Caki2 (cell line): Measurements from ENCODE around the gene CDC5L. TPM values are rescaled to one million over a fixed set of nuclear protein-coding genes. Genes with fewer than 3 reads are reported as not detected.
A peak's percentile ranks its signal among the peaks of the same experiment; 100 is the strongest.
"Not testable (repeated sequence)": the region's sequence is repeated elsewhere in the genome, so short reads cannot be mapped to it uniquely, and the experiment has no call there.

Source experiments
- DNase-seq: peaks from one replicate; pipeline ENCODE4 v3.0.0-alpha.2; 2015; ENCODE audit warnings: low read depth
- in situ Hi-C: cut with HindIII; loops from 2 replicates; pipeline ENCODE4 v1.10.0; 2016; ENCODE audit warnings: low sequenced_read_pairs, low pct_unique_long_range_greater_than_20kb, mixed read lengths
- total RNA-seq: library from RNA; depleted of rRNA; stranded (reverse); fragments of >200 nt; shearing (Covaris generic); gene quantifications from 2 replicates; pipeline ENCODE4 v1.2.3, GENCODE V29; 2014; ENCODE audit warnings: low replicate concordance; rRNA removed

The CDC5L gene
- 12.2 and 19.9 TPM in 2 replicates for total RNA-seq

DNA sequence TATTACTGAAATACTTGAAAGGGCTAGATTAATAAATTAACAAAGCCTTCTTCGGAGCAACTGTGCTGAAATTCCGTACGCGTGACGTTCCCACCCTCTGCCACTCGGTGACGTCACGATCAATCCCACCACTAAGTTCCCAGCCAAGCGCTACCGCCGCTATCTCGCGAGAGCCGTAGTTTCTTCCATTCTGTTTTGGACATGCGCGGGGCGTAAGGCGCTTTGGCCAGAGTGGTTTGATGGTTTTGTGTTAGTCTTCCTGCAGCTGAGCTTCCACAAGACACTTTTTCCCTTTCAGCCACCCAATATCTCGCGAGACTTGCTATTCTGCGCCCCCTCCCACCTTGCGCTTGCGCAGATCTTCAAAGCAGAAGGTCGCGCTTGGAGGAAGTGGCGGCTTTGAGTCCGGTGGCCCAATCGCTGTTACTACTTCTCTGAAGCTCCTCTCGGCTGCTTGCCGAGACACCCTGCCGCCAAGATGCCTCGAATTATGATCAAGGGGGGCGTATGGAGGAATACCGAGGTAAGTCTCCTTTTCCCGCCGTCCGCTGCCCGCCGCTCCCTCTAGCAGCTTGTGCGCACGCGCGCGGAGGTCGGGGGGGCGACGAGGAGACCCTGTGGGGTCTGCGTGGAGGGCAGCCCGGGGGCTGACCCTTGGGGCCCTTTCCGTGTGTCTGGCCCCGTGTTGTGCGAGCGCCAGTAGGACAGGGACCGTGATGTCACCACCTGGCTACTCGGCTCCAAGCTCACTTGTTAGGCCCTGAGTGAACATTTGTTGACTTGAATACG lies at the start of gene CDC5L:
Gene CDC5L, plus strand, starts transcription at position 361 of the 789 bp plus-strand sequence. Its CDS starts 118 bp downstream, at position 479.
- peak; percentile 99 for DNase-seq
- in situ Hi-C loops = no loop called here

DNA sequence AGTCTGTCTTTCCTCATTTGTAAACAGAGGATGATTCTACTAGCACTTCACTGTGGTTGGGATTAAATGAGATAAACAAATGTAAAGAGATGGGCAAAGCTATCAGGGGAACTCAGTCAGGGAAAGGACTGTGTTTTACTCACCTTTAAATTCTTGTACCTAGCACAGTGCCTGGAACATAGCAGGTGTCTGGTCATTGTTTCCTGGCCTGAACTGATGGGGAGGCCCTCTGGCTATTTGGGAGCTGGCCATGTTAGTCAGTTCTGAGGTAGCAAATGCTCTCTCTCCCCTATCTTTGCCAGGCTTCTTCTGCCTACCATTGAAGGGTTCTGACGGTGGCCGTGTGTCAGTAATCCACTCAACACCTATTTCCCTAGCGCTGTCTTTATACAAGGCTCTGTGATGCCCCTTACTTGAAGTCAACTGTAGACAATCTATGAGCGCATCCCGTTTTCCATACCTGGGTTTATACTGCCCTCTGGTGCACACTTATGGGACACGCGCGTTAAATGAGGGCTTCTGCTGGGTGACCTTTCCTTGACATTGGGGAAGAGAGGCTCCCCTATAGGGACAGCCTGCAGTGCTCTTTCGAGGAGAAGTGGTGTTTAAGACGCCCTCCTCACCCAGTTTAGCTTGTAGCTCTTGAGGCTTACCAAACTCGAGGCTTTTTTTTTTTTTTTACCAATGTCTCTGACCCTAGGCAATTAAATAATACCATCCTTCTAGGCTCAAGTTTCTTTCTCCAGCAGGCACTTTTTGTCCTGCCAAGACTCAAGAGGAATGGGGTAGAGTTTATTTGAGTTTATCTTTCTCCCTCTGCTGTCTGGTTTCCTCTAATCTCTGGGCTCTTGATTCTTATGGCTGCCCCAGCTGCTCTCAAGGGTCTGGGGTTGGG lies 49.0 kb upstream of the CDC5L start:
- in situ Hi-C loops = no loop called here

DNA sequence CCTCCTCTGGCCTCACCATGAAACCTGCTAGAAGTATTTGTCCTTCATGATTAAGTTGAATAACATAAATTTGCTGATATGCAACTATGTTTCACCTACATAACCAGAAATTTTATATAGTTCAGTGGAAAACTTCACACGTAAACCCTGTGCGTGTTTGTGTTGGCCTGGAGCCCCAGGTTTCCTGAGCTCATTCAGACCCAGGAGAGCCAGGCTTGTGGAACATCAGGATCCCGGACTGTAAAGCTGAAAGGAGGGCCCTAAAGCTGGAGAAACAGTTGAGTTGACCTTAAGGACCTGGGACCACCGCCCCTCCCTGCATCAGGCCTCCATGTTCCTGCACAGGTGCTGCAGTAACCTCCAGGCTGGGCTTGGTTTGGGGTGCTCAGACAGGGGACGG lies 48.2 kb upstream of the CDC5L start:
- in situ Hi-C loops = no loop called here
- DNase-seq = peak; percentile 16

More for the DNA sequence above, 49.0 kb upstream of the CDC5L start:
- DNase-seq = peak; percentile 58

DNA sequence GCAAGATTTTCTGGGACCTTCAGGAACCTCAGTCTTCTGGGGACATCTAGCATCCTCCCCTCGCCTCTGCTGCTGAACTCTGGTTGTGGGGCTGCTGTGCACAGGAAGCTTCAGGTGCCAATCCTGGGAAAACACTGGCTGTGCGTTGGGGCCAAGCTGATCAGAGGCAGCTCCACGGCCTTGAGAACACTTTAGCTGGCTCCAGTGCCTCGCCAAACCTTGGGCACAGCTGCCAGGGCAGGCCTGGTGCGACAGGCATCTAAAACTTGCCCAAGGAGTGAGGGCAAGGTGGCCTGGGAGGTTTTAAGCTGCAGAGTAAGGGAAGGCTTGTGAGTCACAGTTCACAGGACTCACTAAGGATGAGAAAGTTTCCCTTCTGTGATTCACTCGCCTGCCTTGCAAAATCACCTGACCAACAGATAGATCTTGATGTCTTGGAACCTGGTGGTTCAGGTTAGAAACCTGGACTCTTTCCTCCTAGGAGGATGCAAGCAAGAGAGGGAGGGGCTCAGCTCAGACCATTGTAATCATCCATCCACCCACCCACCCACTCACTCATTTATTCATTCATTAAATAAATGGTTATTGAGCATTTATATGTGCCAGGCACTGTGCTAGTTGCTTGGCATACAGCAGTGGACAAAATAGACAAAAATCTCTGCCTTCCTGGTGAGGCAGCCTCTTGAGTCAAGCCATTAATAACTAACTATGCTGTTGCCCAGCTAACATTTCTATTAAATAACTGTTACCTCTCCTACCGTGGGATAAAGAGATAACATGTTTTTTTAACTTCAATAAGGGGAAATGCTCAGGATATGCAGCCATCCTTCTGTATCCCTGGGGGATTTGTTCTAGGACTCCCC lies 47.5 kb upstream of the CDC5L start:
- in situ Hi-C loops = no loop called here
- DNase-seq = peak; percentile 69

DNA sequence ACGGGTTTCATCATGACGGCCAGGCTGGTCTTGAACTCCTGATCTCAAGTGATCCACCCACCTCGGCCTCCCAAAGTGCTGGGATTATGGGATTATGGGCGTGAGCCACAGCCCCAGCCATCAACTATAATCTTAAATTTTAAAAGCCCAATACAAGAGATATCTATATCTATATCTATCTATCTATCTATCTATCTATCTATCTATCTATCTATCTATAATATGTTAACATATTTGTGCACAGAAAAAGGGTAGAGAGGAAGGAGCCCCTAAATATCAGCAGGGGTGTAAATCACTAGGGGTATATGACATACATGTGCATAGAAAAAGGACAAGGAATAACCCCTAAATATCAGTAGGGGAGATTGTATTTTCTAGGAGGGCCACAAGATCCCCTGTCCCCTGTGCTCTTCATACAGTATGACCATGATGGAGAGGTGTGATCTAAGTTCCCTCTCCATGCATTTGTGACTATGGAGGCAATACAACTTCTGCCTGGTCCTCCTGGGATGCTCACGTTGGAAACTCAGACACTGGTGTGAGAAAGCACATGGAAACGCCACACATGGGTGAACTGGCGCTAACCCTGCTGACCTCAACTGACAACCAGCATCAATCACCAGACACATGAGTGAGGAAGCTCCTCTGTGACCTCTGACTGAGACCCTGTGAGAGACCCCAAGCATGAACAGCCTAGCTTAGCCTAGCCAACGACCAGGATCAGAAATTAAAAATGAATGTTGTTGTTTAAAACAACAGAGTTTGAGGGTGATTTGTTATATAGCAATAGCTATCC lies 46.2 kb upstream of the CDC5L start:
- DNase-seq = no peak
- in situ Hi-C loops = no loop called here

DNA sequence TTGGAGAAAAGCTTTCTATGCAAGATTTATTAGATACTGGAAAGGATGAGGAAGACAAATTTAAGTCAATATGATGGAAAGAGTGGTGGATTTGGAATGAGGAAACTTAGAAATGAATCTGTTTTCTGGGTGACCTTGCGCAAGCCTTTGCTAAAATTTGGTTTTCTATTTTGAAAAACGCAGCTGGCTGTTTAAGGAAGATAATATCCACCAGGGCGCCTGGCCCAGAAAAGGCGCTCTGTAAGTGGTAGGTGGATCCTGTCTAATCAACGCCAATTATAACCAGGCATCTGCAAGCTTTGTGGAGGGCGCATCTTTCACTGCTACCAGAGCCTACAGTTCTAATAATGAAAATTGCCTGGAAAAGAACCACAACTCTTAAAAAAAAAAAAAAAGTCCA lies 45.5 kb upstream of the CDC5L start:
- no peak for DNase-seq
- in situ Hi-C loops = no loop called here

DNA sequence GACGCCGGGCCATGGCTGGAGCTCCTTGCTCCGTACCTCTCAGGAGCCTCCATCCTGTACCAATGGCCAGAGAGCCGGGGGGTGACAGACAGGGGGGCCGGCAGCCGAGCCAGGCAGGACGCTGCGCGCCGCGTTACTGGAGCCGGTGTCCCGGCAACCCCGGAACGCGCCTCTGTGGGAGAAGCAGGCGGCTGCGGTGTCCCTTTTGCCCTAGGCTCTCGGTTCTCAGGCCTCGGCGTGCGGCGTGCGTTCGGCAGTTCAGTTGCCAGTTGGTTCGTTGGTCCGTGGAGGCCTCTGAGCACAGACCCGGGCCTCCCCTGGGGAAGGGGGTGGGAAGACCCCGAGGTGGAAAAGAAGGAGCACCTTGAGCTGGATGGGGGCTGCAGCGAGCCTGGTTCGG lies 45.0 kb upstream of the CDC5L start, which contains the start of gene SPATS1:
Gene SPATS1, plus strand, starts transcription at position 162 of the 400 bp plus-strand sequence. CDS start 446 bp downstream, outside the sequence.
- DNase-seq = no peak
- in situ Hi-C loops = no loop called here

DNA sequence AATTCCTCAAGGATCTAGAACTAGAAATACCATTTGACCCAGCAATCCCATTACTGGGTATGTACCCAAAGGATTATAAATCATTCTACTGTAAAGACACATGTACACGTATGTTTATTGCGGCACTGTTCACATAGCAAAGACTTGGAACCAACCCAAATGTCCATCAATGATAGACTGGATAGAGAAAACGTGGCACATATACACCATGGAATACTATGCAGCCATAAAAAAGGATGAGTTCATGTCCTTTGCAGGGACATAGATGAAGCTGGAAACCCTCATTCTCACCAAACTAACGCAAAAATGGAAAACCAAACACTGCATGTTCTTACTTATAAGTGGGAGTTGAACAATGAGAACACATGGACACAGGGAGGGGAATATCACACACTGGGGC lies 40.7 kb upstream of the CDC5L start:
- in situ Hi-C loops, DNase-seq: not testable (repeated sequence)

DNA sequence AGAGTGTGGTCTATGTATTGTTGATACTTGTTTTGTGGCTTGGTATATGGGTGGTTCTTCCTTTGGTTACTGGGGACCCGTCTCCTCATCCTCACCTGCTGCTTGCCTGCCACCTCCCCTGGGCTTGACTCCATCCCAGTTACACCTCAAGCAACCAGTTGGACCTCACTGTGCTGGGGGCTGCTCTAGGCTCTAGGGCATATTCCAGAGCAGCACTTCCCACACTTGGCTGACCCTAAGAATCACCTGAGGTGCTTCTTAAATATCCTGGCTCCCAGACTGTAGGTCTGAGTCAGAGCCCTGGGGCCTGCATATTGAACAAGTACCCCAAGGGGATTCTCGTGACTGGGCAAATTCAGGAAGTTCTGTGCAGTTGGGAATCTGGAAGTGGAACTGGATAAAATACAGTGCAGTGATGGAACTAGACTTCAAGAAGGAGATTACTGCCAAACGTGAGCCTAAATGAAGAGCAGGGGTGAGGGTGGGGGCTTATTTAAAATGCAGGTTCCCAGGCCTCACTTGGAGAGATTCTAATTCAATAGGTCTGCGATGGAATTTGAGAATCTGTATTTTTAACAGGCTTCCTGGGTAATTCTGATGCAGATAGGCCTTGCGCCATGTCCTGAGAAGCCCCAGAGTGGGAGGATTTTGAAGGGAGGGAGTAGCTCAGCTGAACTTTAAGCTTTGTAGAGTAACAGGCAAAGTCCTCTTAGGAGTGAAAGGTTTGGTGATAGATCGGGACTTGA lies 37.4 kb upstream of the CDC5L start:
- DNase-seq = no peak
- in situ Hi-C loops = no loop called here

DNA sequence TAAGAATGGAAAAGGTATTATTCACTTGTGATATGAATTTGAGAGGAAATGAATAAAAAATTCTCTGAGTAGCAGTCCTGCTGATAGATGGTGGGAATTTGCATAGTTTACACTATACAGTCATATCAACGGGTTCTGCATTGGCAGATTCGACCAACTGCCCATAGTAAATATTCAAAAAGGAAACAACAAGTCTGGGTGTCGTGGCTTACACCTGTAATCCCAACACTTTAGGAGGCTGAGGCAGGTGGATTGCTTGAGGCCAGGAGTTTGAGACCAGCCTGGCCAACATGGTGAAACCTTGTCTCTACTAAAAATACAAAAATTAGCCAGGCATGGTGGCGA lies 36.9 kb upstream of the CDC5L start:
- in situ Hi-C loops, DNase-seq: not testable (repeated sequence)

DNA sequence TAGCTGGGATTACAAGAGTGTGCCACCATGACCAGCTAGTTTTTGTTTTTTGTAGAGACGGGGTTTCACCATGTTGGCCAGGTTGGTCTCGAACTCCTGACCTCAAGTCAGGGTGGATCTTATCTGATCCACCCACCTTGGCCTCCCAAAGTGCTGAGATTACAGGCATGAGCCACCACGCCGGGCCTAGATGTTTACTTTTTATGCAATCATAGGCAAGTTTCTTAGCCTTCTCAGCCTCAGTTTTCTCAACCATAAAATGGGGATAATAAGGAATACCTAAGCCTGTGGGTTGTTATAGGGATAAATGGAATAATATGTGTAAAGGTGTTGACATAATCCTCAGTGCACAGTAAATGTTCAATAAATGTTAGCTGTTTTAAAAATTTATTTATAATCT lies 35.2 kb upstream of the CDC5L start:
- DNase-seq = no peak
- in situ Hi-C loops = no loop called here

DNA sequence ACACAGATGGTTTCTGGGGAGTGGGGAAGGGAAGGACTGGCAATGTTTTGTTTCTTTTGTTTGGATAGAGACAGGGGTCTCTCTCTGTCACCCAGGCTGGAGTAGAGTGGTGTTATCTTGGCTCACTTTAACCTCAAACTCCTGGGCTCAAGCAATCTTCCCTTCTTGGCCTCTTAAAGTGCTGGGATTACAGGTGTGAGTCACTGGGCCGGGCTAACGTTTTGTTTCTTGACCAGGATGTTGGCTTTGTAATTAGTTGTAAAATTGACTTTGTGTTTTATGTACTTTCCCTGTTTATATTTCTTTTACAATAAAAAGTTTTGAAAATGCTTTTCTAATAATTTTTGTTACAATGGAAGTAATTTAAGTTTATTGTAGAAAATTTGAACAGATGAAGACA lies 34.2 kb upstream of the CDC5L start:
- DNase-seq = no peak
- in situ Hi-C loops = no loop called here

DNA sequence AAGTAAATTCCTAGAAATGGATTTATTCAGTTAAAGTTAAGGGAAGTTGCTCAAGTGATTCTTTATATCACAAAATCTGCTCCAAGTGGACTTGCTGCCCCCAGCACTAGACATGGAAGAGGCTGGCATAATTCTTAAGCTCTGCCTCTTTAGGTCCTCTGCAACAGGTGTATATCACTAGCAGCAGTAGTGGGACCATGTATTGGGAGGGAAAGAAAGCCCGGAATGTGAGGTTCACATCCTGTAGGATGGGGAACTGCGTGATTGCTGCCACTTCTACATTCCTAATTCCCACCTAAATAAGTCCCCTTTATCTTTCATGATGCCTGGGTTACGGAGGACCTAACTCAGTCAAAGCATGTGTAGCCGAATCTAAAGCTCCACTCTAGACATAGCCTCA lies 31.9 kb upstream of the CDC5L start:
- no peak for DNase-seq
- in situ Hi-C loops = no loop called here

DNA sequence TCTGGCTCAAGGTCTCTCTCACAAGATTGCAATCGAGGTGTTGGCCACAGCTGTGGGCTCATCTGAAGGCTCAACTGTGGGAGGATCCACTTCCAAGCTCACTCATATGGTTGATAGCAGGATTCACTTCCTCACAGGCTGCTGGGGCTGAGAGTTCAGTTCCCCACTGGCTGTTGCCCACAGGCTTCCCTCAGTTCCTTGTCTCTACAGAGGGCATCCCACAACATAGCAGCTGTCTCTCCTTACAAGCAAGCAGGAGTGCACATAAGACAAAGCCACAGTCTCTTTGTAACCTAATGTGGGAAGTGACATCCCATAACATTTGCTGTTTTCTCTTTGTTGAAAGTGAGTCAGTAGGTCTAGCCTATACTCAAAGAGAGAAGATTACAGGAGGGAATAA lies 31.0 kb upstream of the CDC5L start:
- DNase-seq = no peak
- in situ Hi-C loops = no loop called here

DNA sequence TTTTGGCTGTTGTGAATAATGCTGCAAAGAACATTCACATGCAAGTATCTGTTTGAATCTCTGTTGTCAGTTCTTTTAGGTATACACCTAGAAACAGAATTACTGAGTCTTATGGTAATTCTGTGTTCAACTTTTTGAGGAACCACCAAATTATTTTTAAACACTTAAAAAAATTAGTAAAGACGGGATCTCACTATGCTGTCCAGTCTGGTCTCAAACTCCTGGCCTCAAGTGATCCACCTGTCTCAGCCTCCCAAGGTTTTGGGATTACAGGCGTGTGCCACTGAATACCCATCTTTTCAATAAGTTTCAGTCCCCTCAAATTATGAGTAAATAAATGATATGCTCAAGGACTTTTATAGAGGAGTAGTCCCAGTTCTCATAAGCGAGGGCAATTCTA lies 27.5 kb upstream of the CDC5L start:
- in situ Hi-C loops = no loop called here
- DNase-seq = no peak

DNA sequence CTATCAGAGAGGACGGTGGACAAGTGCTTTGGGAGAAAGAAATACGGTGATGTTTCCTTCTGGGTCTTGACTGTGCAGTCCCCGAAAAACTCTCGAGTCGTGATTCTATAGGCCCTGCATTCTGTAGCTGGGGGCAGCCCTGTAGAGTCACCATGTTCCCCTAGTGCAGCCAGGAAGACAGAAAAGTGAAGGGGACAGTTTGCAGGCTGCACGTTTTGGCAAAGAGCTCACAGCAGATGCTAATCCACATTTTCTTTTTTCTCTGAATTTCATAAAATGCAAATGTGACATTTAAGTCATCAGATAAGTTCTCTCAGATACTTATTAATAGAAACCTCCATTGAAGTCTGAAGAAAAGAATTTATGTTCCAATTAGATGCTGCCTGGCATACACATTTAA lies 25.6 kb upstream of the CDC5L start:
- in situ Hi-C loops = no loop called here
- DNase-seq = no peak

DNA sequence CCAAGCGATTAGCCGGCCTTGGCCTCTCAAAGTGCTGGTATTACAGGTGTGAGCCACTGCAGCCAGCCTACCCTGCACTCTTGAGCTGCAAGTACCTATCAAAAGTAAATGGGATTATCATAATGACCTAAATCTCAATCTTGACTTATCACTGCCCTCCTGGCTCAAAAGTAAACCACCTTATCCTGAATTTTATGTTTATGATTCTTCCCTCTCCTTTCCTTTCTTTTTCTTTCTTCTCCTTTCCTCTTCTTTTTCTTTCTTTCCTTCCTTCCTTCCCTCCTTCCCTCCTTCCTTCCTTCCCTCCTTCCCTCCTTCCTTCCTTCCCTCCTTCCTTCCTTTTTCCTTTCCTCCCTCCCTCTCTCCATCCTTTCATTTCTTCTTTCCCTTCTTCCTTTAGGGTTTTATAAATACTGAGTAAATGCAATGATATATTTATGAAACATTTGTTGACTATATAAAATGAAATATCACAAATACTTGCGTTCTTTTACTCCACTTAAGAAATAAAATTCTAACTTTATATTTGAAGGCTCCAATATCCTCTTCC lies 24.1 kb upstream of the CDC5L start:
- DNase-seq = no peak
- in situ Hi-C loops = no loop called here
